ENCODE results near the gene LRFN5. TPM values are rescaled to one million over a fixed set of nuclear protein-coding genes. Genes with fewer than 3 reads are reported as not detected.

LRFN5 gene
- total RNA-seq, 6 donors from 2014 or later = 0.30 to 3.1 (median 0.96) TPM

GRCh38 chr14:41860586-41860985 is 253.9 kb downstream of the LRFN5 start:
- no peaks in the 10 kb centered on the region for H3K27me3 ChIP-seq
- no peaks in the 10 kb centered on the region for H3K36me3 ChIP-seq
- no peaks in the 10 kb centered on the region for H3K4me1 ChIP-seq
- no peaks in the 10 kb centered on the region for H3K9me3 ChIP-seq
- DNase-seq (no peak), ATAC-seq (ENCODE audit: low FRiP score in 2 of 2) (no peak)
- TF ChIP-seq CTCF (IDR thresholded peaks at IDR 0.05) = no peak
- no peak for TF ChIP-seq POLR2AphosphoS5 (IDR thresholded peaks at IDR 0.05)
- TF ChIP-seq POLR2A (IDR thresholded peaks at IDR 0.05) = no peak
- TF ChIP-seq EP300 (IDR thresholded peaks at IDR 0.05) = no peak
- no peak overlapping the region for H3K4me3 ChIP-seq
- WGBS, 2 donors = 32 to 65% methylated on average over 1 of the region's 1 CpG
- H3K27ac ChIP-seq = no peak overlapping the region

- ATAC-seq (ENCODE audit: low FRiP score in 2 of 2) = no peak
- Histone ChIP-seq H3K36me3 (no peaks in the 10 kb centered on the region), H3K27me3 (no peaks in the 10 kb centered on the region), H3K4me1 (no peaks in the 10 kb centered on the region), H3K9me3 (no peaks in the 10 kb centered on the region), H3K27ac (no peak overlapping the region), H3K4me3 (no peak overlapping the region)
- no peak for DNase-seq
- TF ChIP-seq EP300 (IDR thresholded peaks at IDR 0.05) = no peak
- no peak for TF ChIP-seq CTCF (IDR thresholded peaks at IDR 0.05)
- TF ChIP-seq POLR2A (IDR thresholded peaks at IDR 0.05) = no peak
- no peak for TF ChIP-seq POLR2AphosphoS5 (IDR thresholded peaks at IDR 0.05)
These were observed 259.2 kb downstream of the LRFN5 start for GRCh38 chr14:41865894-41866293.

GRCh38 chr14:41868396-41868795 is 261.7 kb downstream of the LRFN5 start:
- no peak overlapping the region for H3K4me3 ChIP-seq
- H3K27ac ChIP-seq = no peak overlapping the region
- H3K27me3 ChIP-seq = no peaks in the 10 kb centered on the region
- H3K36me3 ChIP-seq = no peaks in the 10 kb centered on the region
- WGBS, 2 donors = 63 to 74% methylated on average over 3 of the region's 3 CpGs
- no peaks in the 10 kb centered on the region for H3K9me3 ChIP-seq
- no peaks in the 10 kb centered on the region for H3K4me1 ChIP-seq
- TF ChIP-seq EP300 (IDR thresholded peaks at IDR 0.05) (no peak), POLR2A (IDR thresholded peaks at IDR 0.05) (no peak), POLR2AphosphoS5 (IDR thresholded peaks at IDR 0.05) (no peak), CTCF (IDR thresholded peaks at IDR 0.05) (no peak)
- no peak for ATAC-seq (ENCODE audit: low FRiP score in 2 of 2)
- DNase-seq = no peak

- Histone ChIP-seq H3K4me1 (no peaks in the 10 kb centered on the region), H3K27me3 (no peaks in the 10 kb centered on the region), H3K4me3 (no peak overlapping the region), H3K36me3 (no peaks in the 10 kb centered on the region), H3K27ac (no peak overlapping the region), H3K9me3 (no peaks in the 10 kb centered on the region)
- TF ChIP-seq CTCF (IDR thresholded peaks at IDR 0.05) = no peak
- no peak for TF ChIP-seq POLR2A (IDR thresholded peaks at IDR 0.05)
- TF ChIP-seq POLR2AphosphoS5 (IDR thresholded peaks at IDR 0.05) = no peak
- TF ChIP-seq EP300 (IDR thresholded peaks at IDR 0.05) = no peak
- ATAC-seq (ENCODE audit: low FRiP score in 2 of 2) (no peak), DNase-seq (no peak)
- 56 to 69% methylated on average over 4 of the region's 4 CpGs for whole genome bisulfite sequencing, 2 donors
These were observed 266.4 kb downstream of the LRFN5 start for GRCh38 chr14:41872931-41873685.

Measured in upper lobe of left lung (tissue), 6 donors.